GM10266 (cell line): Measurements from ENCODE around the gene NAALADL2.

Experiments
- DNase-seq: peaks from one replicate; pipeline ENCODE4 v3.0.0; 2012; ENCODE audit errors: extremely low spot score
- TF ChIP-seq, protein P1 (sequence below): IDR thresholded peaks from 2 replicates; pipeline ENCODE4 v1.5.1; 2012; ENCODE audit warnings: mild to moderate bottlenecking, low read depth; ENCODE audit not compliant: control insufficient read depth, insufficient read depth; ENCODE audit errors: missing control alignments

The NAALADL2 gene

DNA sequence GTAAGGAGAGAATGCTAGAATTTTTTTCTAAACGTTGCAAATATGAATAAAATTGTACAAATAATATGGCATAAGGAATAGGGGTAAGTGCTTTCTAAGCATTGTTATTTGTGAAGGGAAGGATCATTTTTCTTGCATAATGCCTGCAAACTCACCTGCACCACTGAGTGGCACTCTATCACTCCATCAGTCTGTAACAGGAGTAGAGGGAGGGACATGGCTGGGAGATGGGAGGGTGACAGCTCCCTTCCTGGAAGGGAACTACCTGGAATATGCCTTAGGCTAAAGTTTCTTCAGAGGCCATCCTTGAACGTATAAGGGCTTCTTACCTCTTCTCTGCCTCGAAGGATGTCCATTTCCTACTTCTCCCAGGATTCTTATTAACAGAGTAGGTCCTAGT is 3.0 kb downstream of the NAALADL2 start:
- TF ChIP-seq, protein P1, sequence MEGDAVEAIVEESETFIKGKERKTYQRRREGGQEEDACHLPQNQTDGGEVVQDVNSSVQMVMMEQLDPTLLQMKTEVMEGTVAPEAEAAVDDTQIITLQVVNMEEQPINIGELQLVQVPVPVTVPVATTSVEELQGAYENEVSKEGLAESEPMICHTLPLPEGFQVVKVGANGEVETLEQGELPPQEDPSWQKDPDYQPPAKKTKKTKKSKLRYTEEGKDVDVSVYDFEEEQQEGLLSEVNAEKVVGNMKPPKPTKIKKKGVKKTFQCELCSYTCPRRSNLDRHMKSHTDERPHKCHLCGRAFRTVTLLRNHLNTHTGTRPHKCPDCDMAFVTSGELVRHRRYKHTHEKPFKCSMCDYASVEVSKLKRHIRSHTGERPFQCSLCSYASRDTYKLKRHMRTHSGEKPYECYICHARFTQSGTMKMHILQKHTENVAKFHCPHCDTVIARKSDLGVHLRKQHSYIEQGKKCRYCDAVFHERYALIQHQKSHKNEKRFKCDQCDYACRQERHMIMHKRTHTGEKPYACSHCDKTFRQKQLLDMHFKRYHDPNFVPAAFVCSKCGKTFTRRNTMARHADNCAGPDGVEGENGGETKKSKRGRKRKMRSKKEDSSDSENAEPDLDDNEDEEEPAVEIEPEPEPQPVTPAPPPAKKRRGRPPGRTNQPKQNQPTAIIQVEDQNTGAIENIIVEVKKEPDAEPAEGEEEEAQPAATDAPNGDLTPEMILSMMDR: peak; percentile 35
- no peak for DNase-seq

DNA sequence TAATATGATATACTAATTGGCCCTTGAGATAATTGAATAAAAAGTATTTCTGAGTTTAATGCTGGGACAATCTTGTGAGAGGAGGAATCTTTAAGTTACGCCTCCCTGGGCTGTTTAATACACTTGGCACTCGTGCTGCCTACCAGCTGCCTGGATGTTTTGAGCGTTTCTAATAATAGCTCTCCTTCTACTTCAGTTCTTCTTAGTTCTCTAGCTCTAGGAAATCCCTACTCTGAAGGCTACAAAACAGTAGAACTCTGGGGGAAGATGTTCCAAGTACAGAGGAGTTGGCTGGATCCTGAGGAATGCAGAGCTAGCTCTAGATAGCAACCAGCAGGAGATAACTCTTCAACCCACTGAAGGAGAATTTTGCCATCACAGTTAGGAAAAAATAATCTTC is 3.5 kb downstream of the NAALADL2 start:
- no peak for DNase-seq
- TF ChIP-seq, protein P1: no peak

DNA sequence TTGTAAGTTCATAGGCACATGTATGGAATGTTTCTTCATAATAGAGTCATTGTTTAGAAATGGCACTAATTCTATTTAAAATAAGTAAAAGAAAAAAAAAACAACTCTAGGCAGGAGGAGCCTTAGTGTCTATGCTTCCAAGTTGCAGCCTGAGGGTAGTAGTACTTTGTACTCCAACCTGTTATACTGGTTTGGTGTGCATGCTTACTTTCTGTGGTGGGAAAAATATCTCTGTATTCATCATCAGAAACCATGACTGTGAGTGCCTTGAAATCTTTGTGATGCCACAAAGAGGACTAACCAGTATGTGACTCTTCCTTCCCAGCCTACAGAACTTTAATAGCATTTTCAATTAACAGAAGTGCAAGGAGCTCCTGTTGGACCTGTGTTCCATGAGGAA is 4.4 kb downstream of the NAALADL2 start:
- DNase-seq: no peak

DNA sequence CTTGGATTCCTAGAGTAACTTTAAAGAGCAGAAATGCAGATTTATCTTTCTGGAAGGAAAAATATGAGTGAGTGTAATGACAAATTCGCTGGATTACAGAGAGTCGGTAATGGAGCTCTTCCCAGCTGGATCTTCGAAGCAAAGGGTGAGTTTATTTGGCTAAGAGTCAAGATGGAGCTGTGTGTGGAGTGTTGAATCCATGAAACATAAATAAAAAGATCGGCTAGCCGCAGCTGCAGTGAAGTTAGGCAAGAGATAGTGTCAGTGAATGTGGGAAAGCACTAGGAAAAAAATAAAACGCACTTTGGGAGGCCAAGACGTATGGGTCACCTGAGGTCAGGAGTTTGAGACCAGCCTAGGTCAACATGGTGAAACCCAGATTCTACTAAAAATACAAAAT is 10.3 kb downstream of the NAALADL2 start:
- TF ChIP-seq, protein P1: no peak

More for the DNA sequence above, 4.4 kb downstream of the NAALADL2 start:
- TF ChIP-seq, protein P1: no peak

DNA sequence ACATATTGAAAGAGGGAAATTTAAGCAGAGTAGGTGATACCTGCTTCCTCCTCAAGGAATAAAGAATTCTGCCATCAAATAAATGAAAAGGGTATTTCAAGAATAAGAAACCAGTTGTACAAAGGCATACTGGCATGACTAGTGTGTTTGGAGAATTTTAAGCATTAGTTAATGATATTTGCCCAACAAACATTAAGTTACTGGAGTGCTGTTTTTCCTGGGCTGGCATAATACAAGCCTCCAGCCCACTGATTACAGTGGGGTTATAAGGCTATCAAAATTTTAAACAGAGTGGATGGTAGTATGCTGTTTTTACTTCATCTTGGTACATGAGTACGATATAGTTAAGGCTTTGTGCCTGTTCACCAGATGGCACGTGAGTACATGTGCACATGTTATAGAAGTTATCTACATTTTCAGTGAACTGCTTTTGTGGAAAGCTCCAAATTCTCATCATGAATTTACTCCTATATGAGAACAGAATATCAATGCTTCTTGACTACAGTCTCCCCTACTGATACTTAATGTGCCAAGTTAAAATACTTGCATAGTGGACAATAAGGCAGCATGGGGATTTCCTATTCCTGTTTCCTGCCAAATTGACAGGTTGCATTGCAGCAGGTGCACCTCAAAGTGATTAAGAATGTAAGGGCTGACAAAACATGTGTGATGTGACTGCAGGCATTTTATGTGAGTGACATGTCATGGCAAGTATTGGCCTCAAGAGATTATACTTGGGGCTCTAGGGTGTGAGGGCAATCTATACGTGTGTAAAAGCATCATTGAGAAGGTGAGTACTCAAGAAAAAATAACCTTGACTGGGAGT is 14.9 kb downstream of the NAALADL2 start:
- TF ChIP-seq, protein P1: no peak
- DNase-seq: no peak

More for the DNA sequence above, 10.3 kb downstream of the NAALADL2 start:
- no peak for DNase-seq

DNA sequence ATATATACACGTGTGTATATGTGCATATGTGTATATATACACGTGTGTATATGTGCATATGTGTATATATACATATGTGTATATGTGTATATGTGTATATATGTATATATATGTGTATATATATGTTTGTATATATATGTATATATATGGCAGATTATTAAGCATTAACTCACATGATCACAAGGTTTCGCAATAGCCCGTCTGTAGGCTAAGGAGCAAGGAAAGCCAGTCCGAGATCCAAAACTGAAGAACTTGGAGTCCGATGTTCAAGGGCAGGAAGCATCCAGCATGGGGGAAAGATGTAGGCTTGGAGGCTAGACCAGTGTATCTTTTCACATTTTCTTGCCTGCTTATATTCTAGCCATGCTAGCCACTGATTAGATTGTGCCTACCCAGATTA is 23.7 kb downstream of the NAALADL2 start:
- TF ChIP-seq, protein P1: no peak
- no peak for DNase-seq
